ENCODE measurements around the gene IMMP2L. TPM values are rescaled to one million over a fixed set of nuclear protein-coding genes. Genes with fewer than 3 reads are reported as not detected.

The IMMP2L gene
- polyA plus RNA-seq, 1 of the 3 experiments (the other 2 are of a cell fraction) = 10.7 TPM

DNA sequence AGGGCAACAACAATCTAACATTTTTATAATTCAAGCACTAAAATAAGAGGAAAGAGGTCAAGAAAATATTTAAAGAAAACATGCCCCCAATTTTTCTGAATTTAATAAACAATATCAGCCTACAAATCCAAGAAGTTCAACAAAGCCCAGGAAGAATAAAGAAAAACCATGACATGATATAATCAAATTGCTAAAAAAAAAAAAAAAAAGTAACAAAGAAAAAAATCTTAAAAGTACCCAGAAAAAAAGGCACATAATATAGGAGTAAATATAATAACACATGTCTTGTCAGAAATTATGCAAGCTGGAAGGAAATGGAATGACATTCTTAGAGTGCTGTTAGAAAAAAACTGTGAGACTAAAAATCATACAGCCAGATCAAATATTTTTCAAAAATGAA is 151.4 kb downstream of the IMMP2L start:
- Histone ChIP-seq H3K4me1 (ENCODE audit: control insufficient read depth in 1 of 2, insufficient read depth in 2 of 2, low read depth in 1 of 2, low read length in 1 of 2) (peaks cover 0 to 16% of the 10 kb centered on the region in 2 experiments; a peak in 2 of 4 replicates), H3K36me3 (replicated peaks in 1 of 2; ENCODE audit: control insufficient read depth in 1 of 2, insufficient read depth in 2 of 2, low read length in 1 of 2) (no peaks in the 10 kb centered on the region), H3K9me3 (no peaks in the 10 kb centered on the region), H3K4me2 (no peak overlapping the region), H2AFZ (ENCODE audit: low read depth) (no peak overlapping the region), H3K4me3 (ENCODE audit: low read depth in 2 of 2, low read length in 1 of 2) (no peak overlapping the region), H3F3A (replicated peaks; ENCODE audit: insufficient read depth) (peaks cover 9% of the 10 kb centered on the region), H3K79me2 (ENCODE audit: insufficient read depth) (no peaks in the 10 kb centered on the region), H3K9ac (no peak overlapping the region), H3K9me2 (peaks cover 3% of the 10 kb centered on the region; the same call in 1 of the 2 replicates), H4K20me1 (ENCODE audit: insufficient read depth) (no peaks in the 10 kb centered on the region), H3K27me3 (ENCODE audit: insufficient read depth) (no peaks in the 10 kb centered on the region), H3K27ac (ENCODE audit: low read depth in 2 of 2, low read length in 1 of 2) (no peak overlapping the region)
- no peak for DNase-seq
- ChIA-PET POLR2A (no interaction called here), CTCF (interaction anchor here (1.3 kb wide), 1 partner anchor 10 kb away, joined by 3 read pairs; no protein-coding TSS in a partner anchor)
- TF ChIP-seq SMC3 (IDR thresholded peaks at IDR 0.05; ENCODE audit: low read depth, low read length) (no peak), RAD21 (IDR thresholded peaks at IDR 0.05; ENCODE audit: low read length) (no peak), FOSL2 (IDR thresholded peaks at IDR 0.05; ENCODE audit: borderline replicate concordance, low read depth) (no peak), FOXJ3 (CRISPR knock-in tag; IDR thresholded peaks at IDR 0.05) (no peak), POLR2AphosphoS5 (IDR thresholded peaks at IDR 0.05; ENCODE audit: low read depth, low read length) (no peak), ELF1 (IDR thresholded peaks at IDR 0.05) (no peak), SIN3A (IDR thresholded peaks at IDR 0.05; ENCODE audit: borderline replicate concordance, low read depth, low read length) (no peak), MXI1 (IDR thresholded peaks at IDR 0.05; ENCODE audit: low read depth, low read length) (no peak), TCF12 (IDR thresholded peaks at IDR 0.05) (no peak), RCOR1 (IDR thresholded peaks at IDR 0.05; ENCODE audit: low read length) (no peak), RFX5 (IDR thresholded peaks at IDR 0.05; ENCODE audit: low read length) (no peak), EZH2phosphoT487 (IDR thresholded peaks at IDR 0.05; ENCODE audit: borderline replicate concordance, low read depth) (no peak), JUND (IDR thresholded peaks at IDR 0.05) (no peak), RXRA (IDR thresholded peaks at IDR 0.05; ENCODE audit: borderline replicate concordance, low read depth) (no peak)
- TF ChIP-seq, protein P1, sequence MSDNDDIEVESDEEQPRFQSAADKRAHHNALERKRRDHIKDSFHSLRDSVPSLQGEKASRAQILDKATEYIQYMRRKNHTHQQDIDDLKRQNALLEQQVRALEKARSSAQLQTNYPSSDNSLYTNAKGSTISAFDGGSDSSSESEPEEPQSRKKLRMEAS (IDR thresholded peaks at IDR 0.05; ENCODE audit: low read depth) = no peak
- TF ChIP-seq, protein P2, sequence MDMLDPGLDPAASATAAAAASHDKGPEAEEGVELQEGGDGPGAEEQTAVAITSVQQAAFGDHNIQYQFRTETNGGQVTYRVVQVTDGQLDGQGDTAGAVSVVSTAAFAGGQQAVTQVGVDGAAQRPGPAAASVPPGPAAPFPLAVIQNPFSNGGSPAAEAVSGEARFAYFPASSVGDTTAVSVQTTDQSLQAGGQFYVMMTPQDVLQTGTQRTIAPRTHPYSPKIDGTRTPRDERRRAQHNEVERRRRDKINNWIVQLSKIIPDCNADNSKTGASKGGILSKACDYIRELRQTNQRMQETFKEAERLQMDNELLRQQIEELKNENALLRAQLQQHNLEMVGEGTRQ (IDR thresholded peaks at IDR 0.05; ENCODE audit: borderline replicate concordance, low read depth, low read length) = no peak
- TF ChIP-seq, protein P3, sequence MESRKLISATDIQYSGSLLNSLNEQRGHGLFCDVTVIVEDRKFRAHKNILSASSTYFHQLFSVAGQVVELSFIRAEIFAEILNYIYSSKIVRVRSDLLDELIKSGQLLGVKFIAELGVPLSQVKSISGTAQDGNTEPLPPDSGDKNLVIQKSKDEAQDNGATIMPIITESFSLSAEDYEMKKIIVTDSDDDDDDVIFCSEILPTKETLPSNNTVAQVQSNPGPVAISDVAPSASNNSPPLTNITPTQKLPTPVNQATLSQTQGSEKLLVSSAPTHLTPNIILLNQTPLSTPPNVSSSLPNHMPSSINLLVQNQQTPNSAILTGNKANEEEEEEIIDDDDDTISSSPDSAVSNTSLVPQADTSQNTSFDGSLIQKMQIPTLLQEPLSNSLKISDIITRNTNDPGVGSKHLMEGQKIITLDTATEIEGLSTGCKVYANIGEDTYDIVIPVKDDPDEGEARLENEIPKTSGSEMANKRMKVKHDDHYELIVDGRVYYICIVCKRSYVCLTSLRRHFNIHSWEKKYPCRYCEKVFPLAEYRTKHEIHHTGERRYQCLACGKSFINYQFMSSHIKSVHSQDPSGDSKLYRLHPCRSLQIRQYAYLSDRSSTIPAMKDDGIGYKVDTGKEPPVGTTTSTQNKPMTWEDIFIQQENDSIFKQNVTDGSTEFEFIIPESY (IDR thresholded peaks at IDR 0.05; ENCODE audit: borderline replicate concordance, low read depth) = no peak
- TF ChIP-seq, protein P4, sequence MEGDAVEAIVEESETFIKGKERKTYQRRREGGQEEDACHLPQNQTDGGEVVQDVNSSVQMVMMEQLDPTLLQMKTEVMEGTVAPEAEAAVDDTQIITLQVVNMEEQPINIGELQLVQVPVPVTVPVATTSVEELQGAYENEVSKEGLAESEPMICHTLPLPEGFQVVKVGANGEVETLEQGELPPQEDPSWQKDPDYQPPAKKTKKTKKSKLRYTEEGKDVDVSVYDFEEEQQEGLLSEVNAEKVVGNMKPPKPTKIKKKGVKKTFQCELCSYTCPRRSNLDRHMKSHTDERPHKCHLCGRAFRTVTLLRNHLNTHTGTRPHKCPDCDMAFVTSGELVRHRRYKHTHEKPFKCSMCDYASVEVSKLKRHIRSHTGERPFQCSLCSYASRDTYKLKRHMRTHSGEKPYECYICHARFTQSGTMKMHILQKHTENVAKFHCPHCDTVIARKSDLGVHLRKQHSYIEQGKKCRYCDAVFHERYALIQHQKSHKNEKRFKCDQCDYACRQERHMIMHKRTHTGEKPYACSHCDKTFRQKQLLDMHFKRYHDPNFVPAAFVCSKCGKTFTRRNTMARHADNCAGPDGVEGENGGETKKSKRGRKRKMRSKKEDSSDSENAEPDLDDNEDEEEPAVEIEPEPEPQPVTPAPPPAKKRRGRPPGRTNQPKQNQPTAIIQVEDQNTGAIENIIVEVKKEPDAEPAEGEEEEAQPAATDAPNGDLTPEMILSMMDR (IDR thresholded peaks at IDR 0.05) = no peak
- TF ChIP-seq, protein P5, sequence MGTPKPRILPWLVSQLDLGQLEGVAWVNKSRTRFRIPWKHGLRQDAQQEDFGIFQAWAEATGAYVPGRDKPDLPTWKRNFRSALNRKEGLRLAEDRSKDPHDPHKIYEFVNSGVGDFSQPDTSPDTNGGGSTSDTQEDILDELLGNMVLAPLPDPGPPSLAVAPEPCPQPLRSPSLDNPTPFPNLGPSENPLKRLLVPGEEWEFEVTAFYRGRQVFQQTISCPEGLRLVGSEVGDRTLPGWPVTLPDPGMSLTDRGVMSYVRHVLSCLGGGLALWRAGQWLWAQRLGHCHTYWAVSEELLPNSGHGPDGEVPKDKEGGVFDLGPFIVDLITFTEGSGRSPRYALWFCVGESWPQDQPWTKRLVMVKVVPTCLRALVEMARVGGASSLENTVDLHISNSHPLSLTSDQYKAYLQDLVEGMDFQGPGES (IDR thresholded peaks at IDR 0.05; ENCODE audit: low read depth, low read length) = no peak

Measured in SK-N-SH (cell line).